ENCODE results near the gene PLEKHM1.

The PLEKHM1 gene

DNA sequence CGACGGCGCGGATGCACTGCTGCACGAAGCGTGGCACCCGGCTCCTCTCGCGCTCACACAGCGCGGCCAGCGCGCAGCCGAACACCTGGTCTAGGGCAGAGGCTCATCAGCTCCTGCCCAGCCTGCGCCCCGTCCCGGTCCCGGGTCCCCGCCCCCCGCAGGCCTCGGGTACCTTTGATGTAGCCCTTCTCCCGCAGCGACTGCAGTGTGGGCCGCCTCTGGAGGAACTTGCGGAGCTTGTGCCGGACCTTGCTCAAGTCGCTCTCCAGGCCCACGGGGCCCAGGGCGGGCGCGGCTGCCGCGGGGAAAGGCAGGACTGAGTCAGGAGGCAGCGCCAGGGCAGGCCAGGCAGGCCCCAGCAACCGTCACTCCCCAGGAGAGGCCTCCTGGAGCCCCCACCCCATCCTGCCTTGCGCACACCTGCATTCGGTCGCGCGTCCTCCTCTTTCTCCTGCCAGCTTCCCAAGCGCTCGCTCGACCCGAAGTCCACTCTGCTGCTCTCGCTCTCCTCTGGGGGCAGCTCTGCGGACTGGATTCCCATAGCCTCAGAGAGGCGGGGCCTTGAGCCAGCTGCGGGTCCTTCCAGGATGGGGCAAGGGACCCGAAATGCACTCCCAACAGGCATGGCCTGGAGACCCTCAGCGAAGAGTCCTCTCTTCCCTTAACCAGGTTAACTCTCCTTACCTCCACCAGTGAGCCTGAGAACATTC, 93.9 kb downstream of the PLEKHM1 start:
- DNase-seq, result no peak

DNA sequence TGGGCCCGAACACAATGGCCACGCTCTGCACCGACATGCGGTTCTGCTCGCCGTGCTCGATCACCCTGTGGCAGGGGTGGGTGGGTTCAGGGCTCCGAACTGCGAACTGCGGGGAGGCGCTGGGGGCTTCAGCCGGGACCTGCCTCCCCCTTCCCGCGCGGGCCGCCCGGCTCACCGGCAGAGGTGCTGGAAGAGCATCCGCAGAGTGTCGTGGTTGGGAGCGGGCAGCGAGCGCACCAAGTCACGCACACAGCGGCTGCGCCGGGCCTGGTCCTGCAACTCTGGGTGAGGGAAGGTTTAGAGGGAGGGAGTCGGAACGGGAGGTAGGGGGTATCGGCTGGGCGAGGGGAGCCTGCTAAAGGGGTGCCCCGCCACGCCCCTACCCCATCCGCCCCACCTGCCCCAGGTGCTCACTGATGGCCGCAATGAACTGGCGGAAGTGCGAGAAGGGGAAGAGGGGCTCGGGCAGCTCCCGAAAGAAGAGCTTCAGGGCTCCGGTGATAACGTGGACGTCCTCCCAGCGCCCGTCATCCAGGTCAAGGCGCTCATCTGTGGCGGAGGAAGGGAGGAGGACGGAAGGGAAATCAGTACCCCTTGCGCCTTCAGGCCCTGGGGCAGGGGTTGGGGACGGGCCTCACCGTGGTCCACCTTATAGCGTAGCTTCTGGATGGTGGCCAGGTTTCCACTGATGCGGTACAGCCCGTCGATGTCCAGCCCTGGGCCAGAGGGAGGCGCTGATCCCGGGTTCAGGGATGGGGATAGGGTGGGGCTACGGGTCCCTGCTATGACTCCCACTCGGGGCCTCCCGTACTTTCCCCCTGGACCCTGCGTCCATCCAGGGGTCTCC, 94.7 kb downstream of the PLEKHM1 start:
- no peak for DNase-seq

- peak in 1 of 2 experiments; percentile 22 for DNase-seq
These were observed 95.5 kb downstream of the PLEKHM1 start for GRCh38 chr17:45394913-45395568.

DNA sequence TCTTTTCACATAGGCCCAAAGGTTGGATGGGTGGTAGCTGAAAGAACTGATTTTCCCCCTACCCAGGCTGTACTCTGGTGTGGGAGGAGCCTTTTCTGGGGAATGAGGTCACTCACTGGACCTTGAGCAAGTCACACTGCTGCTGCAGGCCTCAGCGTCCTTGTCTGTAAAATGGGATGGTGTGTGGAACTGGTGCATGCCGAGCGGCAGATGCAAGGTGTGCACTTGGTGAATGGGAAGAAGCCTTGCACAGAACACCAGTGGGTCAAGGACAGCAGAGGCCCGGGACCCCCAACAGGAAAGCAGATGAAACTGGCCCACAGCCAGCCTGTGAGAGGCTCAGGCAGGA, 96.0 kb downstream of the PLEKHM1 start:
- no peak for DNase-seq

DNA sequence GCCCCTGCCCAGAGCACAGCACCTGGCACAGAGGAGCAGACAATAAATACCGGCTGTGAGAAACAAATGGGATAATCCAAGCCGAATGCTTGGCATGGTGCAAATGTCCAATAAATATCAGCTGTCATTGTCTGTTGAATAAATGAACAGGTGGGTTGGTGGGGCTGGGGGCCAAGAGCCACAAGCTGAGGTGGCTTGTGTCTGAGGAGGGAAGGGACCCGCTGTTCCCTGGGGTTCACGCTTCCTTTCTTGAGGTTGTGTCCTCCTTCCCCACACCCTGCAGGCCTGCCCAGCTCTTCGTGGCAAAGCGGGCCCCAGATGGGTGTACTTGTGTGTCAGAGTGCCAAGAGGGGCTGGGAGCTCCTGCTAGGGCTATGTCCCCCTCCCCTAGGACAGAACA, 96.4 kb downstream of the PLEKHM1 start:
- DNase-seq, result no peak

DNA sequence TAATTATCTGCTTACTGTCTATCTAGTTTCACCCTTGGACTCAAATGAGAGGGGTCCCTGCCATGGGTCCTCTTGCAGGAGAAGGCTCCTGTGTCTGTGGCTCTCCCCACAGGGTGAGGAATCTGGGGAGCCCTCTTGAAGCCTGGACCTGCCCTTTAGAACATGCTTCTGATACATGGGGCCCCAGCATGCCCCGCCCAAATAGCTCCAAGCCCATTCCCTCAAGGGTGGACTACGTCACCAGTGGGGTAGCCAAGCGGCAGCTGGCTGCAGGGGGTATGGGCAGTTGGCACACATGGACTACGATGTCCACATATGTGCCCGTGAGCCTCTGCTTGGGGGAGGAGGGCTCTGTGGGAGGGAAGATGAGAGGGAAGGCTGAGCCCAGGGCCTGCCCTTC, 97.1 kb downstream of the PLEKHM1 start:
- no peak for DNase-seq

DNA sequence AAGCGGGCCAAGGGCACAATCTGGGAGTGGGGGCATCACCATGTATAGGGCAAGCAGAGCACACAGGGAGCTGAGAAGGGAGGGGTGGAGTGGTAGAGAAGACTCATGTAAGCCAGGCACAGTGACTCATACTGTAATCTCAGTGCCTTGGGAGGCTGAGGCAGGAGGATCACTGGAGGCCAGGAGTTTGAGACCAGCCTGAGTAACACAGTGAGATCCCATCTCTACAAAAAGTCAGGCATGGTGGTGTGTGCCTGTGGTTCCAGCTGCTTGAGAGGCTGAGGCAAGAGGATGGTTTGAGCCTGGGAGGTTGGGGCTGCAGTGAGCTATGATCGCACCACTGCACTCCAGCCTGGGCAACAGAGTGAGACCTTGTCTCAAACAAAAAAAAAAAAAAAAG, 98.6 kb downstream of the PLEKHM1 start:
- DNase-seq, result no peak

DNA sequence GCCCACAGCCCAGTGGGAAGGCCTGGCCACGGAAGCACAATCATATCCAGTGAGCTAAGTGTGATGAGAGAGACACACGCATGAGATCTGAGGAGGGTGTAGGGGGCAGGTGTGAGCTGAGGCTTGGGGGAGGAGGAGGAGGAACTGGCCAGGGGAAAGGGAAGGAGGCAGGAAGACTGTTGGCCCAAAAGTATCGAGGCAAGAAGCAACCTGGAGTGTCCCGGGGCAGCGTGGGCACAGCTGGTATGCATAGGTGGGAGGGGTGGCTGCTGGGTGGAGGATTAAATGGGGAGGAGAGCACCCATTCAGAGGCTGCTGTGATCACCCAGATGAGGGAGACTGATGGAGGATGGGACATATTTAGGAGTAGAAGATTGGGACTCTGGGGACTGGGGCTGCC, 99.2 kb downstream of the PLEKHM1 start:
- DNase-seq, result no peak

- no peak for DNase-seq
These were observed 101.2 kb downstream of the PLEKHM1 start for GRCh38 chr17:45389354-45389753.

DNA sequence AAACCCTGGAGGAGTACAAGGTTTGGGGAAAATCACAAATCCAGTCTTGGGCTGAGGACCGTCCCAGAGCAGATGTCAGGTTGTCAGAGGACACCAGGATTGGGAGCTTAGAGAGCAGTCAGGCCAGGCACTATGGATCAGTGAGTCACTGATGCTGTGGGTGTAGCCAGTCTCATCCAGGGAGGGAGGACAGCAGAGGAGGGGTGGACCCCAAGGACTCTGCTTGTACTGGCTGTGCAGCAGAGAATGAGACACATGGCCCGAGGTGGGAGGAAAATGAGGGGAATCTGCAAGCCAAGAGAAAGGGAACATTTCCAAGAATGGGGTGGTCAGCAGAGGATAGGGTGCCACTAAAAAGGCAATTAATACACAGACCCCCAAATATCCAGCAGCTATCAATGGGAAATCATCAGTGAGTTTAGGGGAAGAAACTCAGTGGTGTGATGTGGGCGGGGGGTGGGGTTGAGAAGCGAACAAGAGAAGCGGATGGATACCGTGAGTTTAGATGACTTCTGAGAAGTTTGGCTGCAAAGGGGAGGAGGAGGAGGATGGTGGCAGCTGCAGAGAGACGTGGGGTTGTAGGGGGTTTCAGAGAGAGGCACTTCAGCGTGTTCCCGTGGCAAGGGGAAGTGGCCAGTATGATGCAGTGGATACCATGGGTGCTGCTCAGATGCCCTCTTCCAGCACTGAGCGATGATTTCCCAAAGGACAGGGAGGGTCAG, 101.8 kb downstream of the PLEKHM1 start:
- DNase-seq, result no peak

GRCh38 chr17:45387739-45388138, 102.8 kb downstream of the PLEKHM1 start:
- no peak for DNase-seq

- no peak for DNase-seq
These were observed 104.3 kb downstream of the PLEKHM1 start for GRCh38 chr17:45386178-45386577.
